Gastrocnemius medialis (tissue), 4 donors: ENCODE data around the gene ZNRF4. TPM values are rescaled to one million over a fixed set of nuclear protein-coding genes. Genes with fewer than 3 reads are reported as not detected.
"Not testable (repeated sequence)": the region's sequence is repeated elsewhere in the genome, so short reads cannot be mapped to it uniquely, and the experiment has no call there.

Experiments used
- ATAC-seq, 2 donors: fragments of 150-250 bp; one replicate each; pipeline ENCODE4 v1.9.1; 2016
- DNase-seq, 2 donors: peaks; one replicate each; pipeline ENCODE4 v3.0.0-alpha.2; 2019
- H3K27ac ChIP-seq, 4 donors: fragments of 200-600 bp; sonication (generic); 1 replicate in 1 of 4; 2 replicates in 3 of 4; pipeline ENCODE4 v1.5.1; 2016 to 2018; ENCODE audit warnings: mild to moderate bottlenecking in 2 of 4, moderate library complexity in 1 of 4
- H3K27me3 ChIP-seq, 3 donors: fragments of 200-600 bp; sonication (generic) in 2 of 3; 1 replicate in 1 of 3; 2 replicates in 2 of 3; pipeline versions ENCODE4 v1.5.1 to v1.6.0; 2016 to 2019; ENCODE audit warnings: mild to moderate bottlenecking in 1 of 3, moderate library complexity in 1 of 3
- H3K36me3 ChIP-seq, 2 donors: fragments of 200-600 bp; sonication (generic) in 1 of 2; one replicate each; pipeline ENCODE4 v1.5.1; 2017 to 2018
- H3K4me1 ChIP-seq, 2 donors: fragments of 200-600 bp; sonication (generic) in 1 of 2; one replicate each; pipeline ENCODE4 v1.5.1; 2016 to 2017; ENCODE audit warnings: mild to moderate bottlenecking in 2 of 2
- H3K4me3 ChIP-seq, 4 donors: fragments of 200-600 bp; sonication (generic) in 3 of 4; 1 replicate in 1 of 4; 2 replicates in 3 of 4; pipeline ENCODE4 v1.5.1; 2016 to 2019; ENCODE audit warnings: mild to moderate bottlenecking in 2 of 4
- H3K9me3 ChIP-seq, 3 donors: fragments of 200-600 bp; sonication (generic) in 2 of 3; 1 replicate in 1 of 3; 2 replicates in 2 of 3; pipeline ENCODE4 v1.5.1; 2016 to 2019
- CTCF ChIP-seq, 5 experiments: fragments of 450-650 bp in 3 of 5; fragments of 200-600 bp in 2 of 5; sonication (generic) in 2 of 5; IDR thresholded peaks in 4 of 5; conservative IDR thresholded peaks in 1 of 5; 1 replicate in 4 of 5; 2 replicates in 1 of 5; pipeline ENCODE4 v1.5.1; 2016 to 2019; ENCODE audit warnings: antibody characterized with exemption in 5 of 5, mild to moderate bottlenecking in 3 of 5, moderate library complexity in 3 of 5
- POLR2A ChIP-seq, 2 donors: fragments of 450-650 bp; IDR thresholded peaks; one replicate each; pipeline ENCODE4 v1.6.1; 2017; ENCODE audit warnings: antibody characterized with exemption in 2 of 2, mild to moderate bottlenecking in 2 of 2, moderate library complexity in 2 of 2
- in situ Hi-C, 4 donors: fragments of 200-750 bp; cut with MboI; loops; one replicate each; pipeline versions ENCODE4 v1.15.0 to v1.8.0; 2017; ENCODE audit warnings: low sequenced_read_pairs in 4 of 4
- intact Hi-C: fragments of 100-400 bp; cut with DNase I; formaldehyde crosslinking; loops from one replicate; pipeline ENCODE4 v1.15.1; 2023; ENCODE audit warnings: low total_unique reads
- total RNA-seq, 4 donors: library from RNA; depleted of rRNA; stranded (reverse); fragments of >200 nt; gene quantifications; one replicate each; pipeline versions ENCODE4 v1.1.0 to v1.2.3, GENCODE V29; 2016

The ZNRF4 gene
- not detected for total RNA-seq

GRCh38 chr19:5455367-5456129, at the start of gene ZNRF4:
Gene ZNRF4, plus strand, starts transcription at chr19:5455417. Its CDS starts 75 bp downstream, at chr19:5455492.
- ATAC-seq (no peak), DNase-seq (no peak)
- no peaks in the 10 kb centered on the region for H3K4me1 ChIP-seq
- TF ChIP-seq POLR2A (IDR thresholded peaks at IDR 0.05) (no peak), CTCF (IDR thresholded peaks at IDR 0.05 in 4 of 5, conservative IDR thresholded peaks at IDR 0.05 in 1 of 5) (no peak)
- H3K27ac ChIP-seq, result no peak within 1 kb of the TSS
- in situ Hi-C loops, result no loop called here
- no peaks in the 10 kb centered on the region for H3K36me3 ChIP-seq
- H3K9me3 ChIP-seq, result no peaks in the 10 kb centered on the region
- intact Hi-C loops, result no loop called here
- no peak within 1 kb of the TSS for H3K4me3 ChIP-seq
- H3K27me3 ChIP-seq, result peaks cover 2 to 10% (median 8%) of the 10 kb centered on the region in 3 donors

- in situ Hi-C loops, H3K9me3 ChIP-seq, H3K36me3 ChIP-seq, DNase-seq, H3K4me3 ChIP-seq, H3K27ac ChIP-seq, ATAC-seq, intact Hi-C loops, H3K4me1 ChIP-seq: not testable (repeated sequence)
- peaks cover 0 to 15% (median 0%) of the 10 kb centered on the region in 3 donors for H3K27me3 ChIP-seq
Observed at GRCh38 chr19:5406198-5406597, 49.0 kb upstream of the ZNRF4 start.

- H3K27me3 ChIP-seq, result peaks cover 0 to 15% (median 0%) of the 10 kb centered on the region in 3 donors
- no peak overlapping the region for H3K27ac ChIP-seq
- no peaks in the 10 kb centered on the region for H3K4me1 ChIP-seq
- no peaks in the 10 kb centered on the region for H3K9me3 ChIP-seq
- ATAC-seq (no peak), DNase-seq (no peak)
- H3K36me3 ChIP-seq, result no peaks in the 10 kb centered on the region
- no peak for TF ChIP-seq CTCF (IDR thresholded peaks at IDR 0.05 in 4 of 5, conservative IDR thresholded peaks at IDR 0.05 in 1 of 5)
- no peak for TF ChIP-seq POLR2A (IDR thresholded peaks at IDR 0.05)
- intact Hi-C loops, result no loop called here
- H3K4me3 ChIP-seq, result no peak overlapping the region
- in situ Hi-C loops, result no loop called here
Observed at GRCh38 chr19:5406816-5407215, 48.4 kb upstream of the ZNRF4 start.

- TF ChIP-seq POLR2A (IDR thresholded peaks at IDR 0.05), result no peak
- TF ChIP-seq CTCF (IDR thresholded peaks at IDR 0.05 in 4 of 5, conservative IDR thresholded peaks at IDR 0.05 in 1 of 5), result no peak
- in situ Hi-C loops, result no loop called here
- Histone ChIP-seq H3K9me3 (no peaks in the 10 kb centered on the region), H3K27me3 (peaks cover 0 to 15% (median 0%) of the 10 kb centered on the region in 3 donors), H3K27ac (no peak overlapping the region), H3K4me1 (no peaks in the 10 kb centered on the region), H3K4me3 (no peak overlapping the region), H3K36me3 (no peaks in the 10 kb centered on the region)
- intact Hi-C loops, result no loop called here
- ATAC-seq, result no peak
- DNase-seq, result no peak
Observed at GRCh38 chr19:5407356-5407755, 47.9 kb upstream of the ZNRF4 start.

GRCh38 chr19:5417495-5418436, 37.5 kb upstream of the ZNRF4 start:
- Histone ChIP-seq H3K27me3 (peaks cover 16 to 31% (median 27%) of the 10 kb centered on the region in 3 donors), H3K4me1 (no peaks in the 10 kb centered on the region), H3K4me3 (no peak overlapping the region), H3K36me3 (no peaks in the 10 kb centered on the region), H3K9me3 (no peaks in the 10 kb centered on the region), H3K27ac (no peak overlapping the region)
- in situ Hi-C loops (no loop called here), intact Hi-C loops (no loop called here)
- no peak for DNase-seq
- no peak for TF ChIP-seq POLR2A (IDR thresholded peaks at IDR 0.05)
- no peak for TF ChIP-seq CTCF (IDR thresholded peaks at IDR 0.05 in 4 of 5, conservative IDR thresholded peaks at IDR 0.05 in 1 of 5)
- no peak for ATAC-seq
